ENCODE data around the gene MIEF2.

DNA sequence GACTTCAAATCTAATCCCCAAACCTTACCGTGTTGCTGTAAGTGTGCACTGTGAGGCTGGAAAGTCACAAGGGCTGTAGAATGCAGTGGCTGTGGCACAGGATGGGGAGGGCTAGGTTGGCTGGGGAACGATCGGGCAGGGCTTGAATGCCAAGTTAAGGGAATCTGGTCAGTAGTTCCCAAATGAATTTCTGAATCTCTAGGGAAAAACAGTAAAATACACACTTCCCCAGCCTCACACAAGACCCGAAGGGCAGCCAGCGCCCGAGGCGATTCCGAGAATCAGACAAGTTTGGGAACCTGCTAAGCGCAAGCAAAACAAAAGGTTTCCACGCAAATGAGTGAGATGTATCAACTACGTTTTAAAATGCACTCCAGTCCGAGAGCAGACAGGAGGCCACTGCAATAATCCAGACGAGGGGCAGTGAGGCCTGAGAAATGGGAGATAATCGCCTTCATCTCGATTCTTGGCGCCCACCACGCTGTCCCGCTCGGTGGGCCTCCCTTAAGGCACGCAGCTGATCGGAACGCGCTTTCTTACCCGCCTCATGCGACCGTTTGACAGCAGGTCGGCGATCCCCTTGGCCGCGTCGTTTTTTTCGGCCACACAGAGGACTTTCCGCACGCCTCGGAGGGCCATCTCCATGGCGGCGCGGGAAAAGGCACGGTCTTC, 53.7 kb downstream of the MIEF2 start:
- TF ChIP-seq, protein P1, sequence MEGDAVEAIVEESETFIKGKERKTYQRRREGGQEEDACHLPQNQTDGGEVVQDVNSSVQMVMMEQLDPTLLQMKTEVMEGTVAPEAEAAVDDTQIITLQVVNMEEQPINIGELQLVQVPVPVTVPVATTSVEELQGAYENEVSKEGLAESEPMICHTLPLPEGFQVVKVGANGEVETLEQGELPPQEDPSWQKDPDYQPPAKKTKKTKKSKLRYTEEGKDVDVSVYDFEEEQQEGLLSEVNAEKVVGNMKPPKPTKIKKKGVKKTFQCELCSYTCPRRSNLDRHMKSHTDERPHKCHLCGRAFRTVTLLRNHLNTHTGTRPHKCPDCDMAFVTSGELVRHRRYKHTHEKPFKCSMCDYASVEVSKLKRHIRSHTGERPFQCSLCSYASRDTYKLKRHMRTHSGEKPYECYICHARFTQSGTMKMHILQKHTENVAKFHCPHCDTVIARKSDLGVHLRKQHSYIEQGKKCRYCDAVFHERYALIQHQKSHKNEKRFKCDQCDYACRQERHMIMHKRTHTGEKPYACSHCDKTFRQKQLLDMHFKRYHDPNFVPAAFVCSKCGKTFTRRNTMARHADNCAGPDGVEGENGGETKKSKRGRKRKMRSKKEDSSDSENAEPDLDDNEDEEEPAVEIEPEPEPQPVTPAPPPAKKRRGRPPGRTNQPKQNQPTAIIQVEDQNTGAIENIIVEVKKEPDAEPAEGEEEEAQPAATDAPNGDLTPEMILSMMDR (IDR thresholded peaks at IDR 0.05) = no peak
- TF ChIP-seq POLR2A (IDR thresholded peaks at IDR 0.05; ENCODE audit: low read length) (no peak), HDAC2 (IDR thresholded peaks at IDR 0.05) (no peak), EHF (CRISPR knock-in tag; IDR thresholded peaks at IDR 0.05) (no peak), RAD21 (conservative IDR thresholded peaks at IDR 0.05 in 1 of 2, IDR thresholded peaks at IDR 0.05 in 1 of 2) (no peak), MYC (IDR thresholded peaks at IDR 0.05; ENCODE audit: borderline replicate concordance, low read length) (no peak), CBX2 (IDR thresholded peaks at IDR 0.05; ENCODE audit: borderline replicate concordance, low read depth) (no peak)
- TF ChIP-seq, protein P2, sequence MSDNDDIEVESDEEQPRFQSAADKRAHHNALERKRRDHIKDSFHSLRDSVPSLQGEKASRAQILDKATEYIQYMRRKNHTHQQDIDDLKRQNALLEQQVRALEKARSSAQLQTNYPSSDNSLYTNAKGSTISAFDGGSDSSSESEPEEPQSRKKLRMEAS (IDR thresholded peaks at IDR 0.05) = no peak; the same call in 1 of the 2 replicates

Measured in A549 (cell line).